Measurements from ENCODE around the gene DGCR2. TPM values are rescaled to one million over a fixed set of nuclear protein-coding genes. Genes with fewer than 3 reads are reported as not detected.

The DGCR2 gene
- total RNA-seq, 1 experiment from 2014 or later = 41.1 TPM

DNA sequence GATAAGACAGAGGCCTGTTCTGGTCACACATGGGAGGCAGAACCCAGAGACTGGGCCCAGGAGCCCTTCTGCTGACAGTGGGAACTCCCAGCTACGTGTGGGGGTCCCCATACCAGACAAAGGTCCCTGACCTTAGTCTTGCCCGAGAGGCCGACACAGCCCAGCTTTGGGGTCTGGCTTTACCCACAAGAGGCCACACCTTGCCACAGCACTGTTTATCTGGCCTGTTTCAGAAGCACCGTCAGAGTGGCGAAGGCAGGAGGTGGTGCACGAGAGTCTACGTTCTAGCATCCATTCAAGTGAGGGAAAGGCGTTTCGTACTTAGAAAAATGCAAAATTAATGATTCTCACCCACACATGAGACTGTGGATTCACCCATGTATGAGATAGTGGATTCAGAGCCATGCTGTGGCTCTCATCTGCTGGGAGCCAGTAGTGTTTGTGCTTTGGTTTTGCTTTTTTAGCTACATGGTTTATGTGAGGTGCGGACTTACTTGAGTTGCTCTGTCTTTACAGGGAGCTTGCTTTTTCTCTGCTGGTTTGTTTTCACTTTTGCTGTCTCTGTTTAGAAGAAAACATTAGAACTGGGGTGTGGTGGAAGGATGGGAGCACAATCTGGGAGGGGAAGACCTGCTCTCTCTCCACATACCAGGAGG, 129.5 kb downstream of the DGCR2 start:
- no peaks in the 10 kb centered on the region for H3K27me3 ChIP-seq (replicated peaks; ENCODE audit: insufficient read depth, low read depth, low read length, poor library complexity)
- no peak overlapping the region for H3K27ac ChIP-seq (ENCODE audit: low read depth, low read length, poor library complexity, severe bottlenecking)
- H3K4me1 ChIP-seq (ENCODE audit: insufficient read depth, low read length, poor library complexity, severe bottlenecking) = no peaks in the 10 kb centered on the region
- no peak for TF ChIP-seq EZH2 (IDR thresholded peaks at IDR 0.05; ENCODE audit: borderline replicate concordance, low read depth, low read length, poor library complexity, severe bottlenecking)
- TF ChIP-seq, protein P1, sequence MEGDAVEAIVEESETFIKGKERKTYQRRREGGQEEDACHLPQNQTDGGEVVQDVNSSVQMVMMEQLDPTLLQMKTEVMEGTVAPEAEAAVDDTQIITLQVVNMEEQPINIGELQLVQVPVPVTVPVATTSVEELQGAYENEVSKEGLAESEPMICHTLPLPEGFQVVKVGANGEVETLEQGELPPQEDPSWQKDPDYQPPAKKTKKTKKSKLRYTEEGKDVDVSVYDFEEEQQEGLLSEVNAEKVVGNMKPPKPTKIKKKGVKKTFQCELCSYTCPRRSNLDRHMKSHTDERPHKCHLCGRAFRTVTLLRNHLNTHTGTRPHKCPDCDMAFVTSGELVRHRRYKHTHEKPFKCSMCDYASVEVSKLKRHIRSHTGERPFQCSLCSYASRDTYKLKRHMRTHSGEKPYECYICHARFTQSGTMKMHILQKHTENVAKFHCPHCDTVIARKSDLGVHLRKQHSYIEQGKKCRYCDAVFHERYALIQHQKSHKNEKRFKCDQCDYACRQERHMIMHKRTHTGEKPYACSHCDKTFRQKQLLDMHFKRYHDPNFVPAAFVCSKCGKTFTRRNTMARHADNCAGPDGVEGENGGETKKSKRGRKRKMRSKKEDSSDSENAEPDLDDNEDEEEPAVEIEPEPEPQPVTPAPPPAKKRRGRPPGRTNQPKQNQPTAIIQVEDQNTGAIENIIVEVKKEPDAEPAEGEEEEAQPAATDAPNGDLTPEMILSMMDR (conservative IDR thresholded peaks at IDR 0.05; ENCODE audit: low read depth, low read length) = no peak
- BruUV-seq (replicated peaks) = no TSS peak
- H3K36me3 ChIP-seq (ENCODE audit: insufficient read depth, low read length, poor library complexity, severe bottlenecking) = no peaks in the 10 kb centered on the region
- no peak for DNase-seq (ENCODE audit: low spot score)
- POLR2A ChIA-PET (ENCODE audit: low non-redundant PET) = no interaction called here
- intact Hi-C loops (cut with micrococcal nuclease; ENCODE audit: unreplicated experiment) = no loop called here
- no peaks in the 10 kb centered on the region for H3K9me3 ChIP-seq (ENCODE audit: low read depth, low read length, poor library complexity, severe bottlenecking)
- H3K4me3 ChIP-seq (ENCODE audit: low read depth, low read length, poor library complexity, severe bottlenecking) = no peak overlapping the region
- CTCF ChIA-PET = no interaction called here

- no TSS peak for BruUV-seq (replicated peaks)
- intact Hi-C loops (cut with micrococcal nuclease; ENCODE audit: unreplicated experiment) = no loop called here
- H3K27me3 ChIP-seq (replicated peaks; ENCODE audit: insufficient read depth, low read depth, low read length, poor library complexity) = no peaks in the 10 kb centered on the region
- no peak for DNase-seq (ENCODE audit: low spot score)
- no peaks in the 10 kb centered on the region for H3K36me3 ChIP-seq (ENCODE audit: insufficient read depth, low read length, poor library complexity, severe bottlenecking)
- H3K9me3 ChIP-seq (ENCODE audit: low read depth, low read length, poor library complexity, severe bottlenecking) = no peaks in the 10 kb centered on the region
- no peak overlapping the region for H3K4me3 ChIP-seq (ENCODE audit: low read depth, low read length, poor library complexity, severe bottlenecking)
- H3K27ac ChIP-seq (ENCODE audit: low read depth, low read length, poor library complexity, severe bottlenecking) = no peak overlapping the region
- ChIA-PET CTCF (no interaction called here), POLR2A (ENCODE audit: low non-redundant PET) (no interaction called here)
- no peaks in the 10 kb centered on the region for H3K4me1 ChIP-seq (ENCODE audit: insufficient read depth, low read length, poor library complexity, severe bottlenecking)
- TF ChIP-seq, protein P1 (conservative IDR thresholded peaks at IDR 0.05; ENCODE audit: low read depth, low read length) = no peak
- no peak for TF ChIP-seq EZH2 (IDR thresholded peaks at IDR 0.05; ENCODE audit: borderline replicate concordance, low read depth, low read length, poor library complexity, severe bottlenecking)
Observed at GRCh38 chr22:18991821-18992442, 130.3 kb downstream of the DGCR2 start.

DNA sequence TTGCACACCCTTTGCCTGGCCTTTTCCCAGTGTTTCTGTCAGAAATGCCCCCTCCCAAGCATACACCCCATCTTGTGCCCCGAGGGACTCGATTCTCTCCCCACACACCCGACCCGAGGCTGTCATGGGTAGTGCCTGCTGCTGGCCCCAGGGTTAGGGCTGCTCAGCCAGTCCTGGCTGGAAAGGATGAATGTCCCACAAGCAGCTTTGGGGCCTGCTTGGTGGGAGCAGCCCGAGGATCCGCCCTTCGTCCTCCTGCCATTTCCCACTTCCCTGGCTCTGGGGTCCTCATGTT, 131.1 kb downstream of the DGCR2 start:
- CTCF ChIA-PET = no interaction called here
- Histone ChIP-seq H3K36me3 (ENCODE audit: insufficient read depth, low read length, poor library complexity, severe bottlenecking) (no peaks in the 10 kb centered on the region), H3K9me3 (ENCODE audit: low read depth, low read length, poor library complexity, severe bottlenecking) (no peaks in the 10 kb centered on the region), H3K27ac (ENCODE audit: low read depth, low read length, poor library complexity, severe bottlenecking) (no peak overlapping the region), H3K27me3 (replicated peaks; ENCODE audit: insufficient read depth, low read depth, low read length, poor library complexity) (no peaks in the 10 kb centered on the region), H3K4me1 (ENCODE audit: insufficient read depth, low read length, poor library complexity, severe bottlenecking) (no peaks in the 10 kb centered on the region), H3K4me3 (ENCODE audit: low read depth, low read length, poor library complexity, severe bottlenecking) (no peak overlapping the region)
- POLR2A ChIA-PET (ENCODE audit: low non-redundant PET) = no interaction called here
- no peak for DNase-seq (ENCODE audit: low spot score)
- intact Hi-C loops (cut with micrococcal nuclease; ENCODE audit: unreplicated experiment) = no loop called here
- no TSS peak for BruUV-seq (replicated peaks)
- TF ChIP-seq, protein P1 (conservative IDR thresholded peaks at IDR 0.05; ENCODE audit: low read depth, low read length) = no peak
- no peak for TF ChIP-seq EZH2 (IDR thresholded peaks at IDR 0.05; ENCODE audit: borderline replicate concordance, low read depth, low read length, poor library complexity, severe bottlenecking)
